Upper lobe of left lung (tissue), 4 donors: ENCODE measurements around the gene SMC4.

Experiments used
- CTCF ChIP-seq, 6 experiments: fragments of 450-650 bp in 4 of 6; fragments of 200-600 bp in 2 of 6; sonication (generic) in 2 of 6; IDR thresholded peaks; one replicate each; pipeline ENCODE4 v1.5.1; 2016 to 2019; ENCODE audit warnings: antibody characterized with exemption in 6 of 6
- EP300 ChIP-seq, 4 donors: sonication (generic); formaldehyde crosslinking; IDR thresholded peaks; one replicate each; pipeline ENCODE4 v1.5.1; 2017; ENCODE audit warnings: antibody characterized with exemption in 4 of 4, control low read depth in 2 of 4

- TF ChIP-seq CTCF (IDR thresholded peaks at IDR 0.05), result no peak
- no peak for TF ChIP-seq EP300 (IDR thresholded peaks at IDR 0.05)
Measured at GRCh38 chr3:160365869-160366522, 33.5 kb upstream of the SMC4 start.
